LNCaP clone FGC (cell line): ENCODE results near the gene SERPINB13.
A peak's percentile ranks its signal among the peaks of the same experiment; 100 is the strongest.

Source experiments
- DNase-seq: peaks from one replicate; pipeline ENCODE4 v3.0.0-alpha.2; 2011; ENCODE audit warnings: low read depth
- H3K4me3 ChIP-seq: 2 replicates; pipeline ENCODE4 v1.5.1; 2011; ENCODE audit warnings: mild to moderate bottlenecking, low read depth, low read length, control low read depth
- TF ChIP-seq, protein P1 (sequence below): IDR thresholded peaks from 2 replicates; pipeline ENCODE4 v1.5.1; 2012; ENCODE audit warnings: mild to moderate bottlenecking; ENCODE audit not compliant: control insufficient read depth, insufficient read depth; ENCODE audit errors: extremely low read depth

The SERPINB13 gene

DNA sequence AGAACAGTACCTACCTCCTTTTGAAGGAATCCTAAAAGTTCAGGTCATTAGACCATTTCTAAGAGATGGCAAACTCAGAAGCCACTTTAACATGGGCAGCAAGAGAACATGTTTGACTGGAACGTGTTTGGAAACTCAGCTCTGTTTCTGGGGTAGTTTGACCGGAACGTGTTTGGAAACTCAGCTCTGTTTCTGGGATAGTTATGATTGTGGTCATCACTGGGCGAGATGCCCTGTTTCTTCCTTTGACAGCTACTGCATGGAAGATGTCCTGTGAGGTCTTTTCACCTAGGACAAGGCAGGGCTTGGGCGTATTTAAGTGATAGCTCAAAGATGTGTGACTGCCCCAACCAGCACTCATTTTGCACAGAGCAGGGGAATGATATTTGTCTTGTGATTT, 19.9 kb upstream of the SERPINB13 start:
- no peak overlapping the region for H3K4me3 ChIP-seq
- TF ChIP-seq, protein P1, sequence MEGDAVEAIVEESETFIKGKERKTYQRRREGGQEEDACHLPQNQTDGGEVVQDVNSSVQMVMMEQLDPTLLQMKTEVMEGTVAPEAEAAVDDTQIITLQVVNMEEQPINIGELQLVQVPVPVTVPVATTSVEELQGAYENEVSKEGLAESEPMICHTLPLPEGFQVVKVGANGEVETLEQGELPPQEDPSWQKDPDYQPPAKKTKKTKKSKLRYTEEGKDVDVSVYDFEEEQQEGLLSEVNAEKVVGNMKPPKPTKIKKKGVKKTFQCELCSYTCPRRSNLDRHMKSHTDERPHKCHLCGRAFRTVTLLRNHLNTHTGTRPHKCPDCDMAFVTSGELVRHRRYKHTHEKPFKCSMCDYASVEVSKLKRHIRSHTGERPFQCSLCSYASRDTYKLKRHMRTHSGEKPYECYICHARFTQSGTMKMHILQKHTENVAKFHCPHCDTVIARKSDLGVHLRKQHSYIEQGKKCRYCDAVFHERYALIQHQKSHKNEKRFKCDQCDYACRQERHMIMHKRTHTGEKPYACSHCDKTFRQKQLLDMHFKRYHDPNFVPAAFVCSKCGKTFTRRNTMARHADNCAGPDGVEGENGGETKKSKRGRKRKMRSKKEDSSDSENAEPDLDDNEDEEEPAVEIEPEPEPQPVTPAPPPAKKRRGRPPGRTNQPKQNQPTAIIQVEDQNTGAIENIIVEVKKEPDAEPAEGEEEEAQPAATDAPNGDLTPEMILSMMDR = no peak

DNA sequence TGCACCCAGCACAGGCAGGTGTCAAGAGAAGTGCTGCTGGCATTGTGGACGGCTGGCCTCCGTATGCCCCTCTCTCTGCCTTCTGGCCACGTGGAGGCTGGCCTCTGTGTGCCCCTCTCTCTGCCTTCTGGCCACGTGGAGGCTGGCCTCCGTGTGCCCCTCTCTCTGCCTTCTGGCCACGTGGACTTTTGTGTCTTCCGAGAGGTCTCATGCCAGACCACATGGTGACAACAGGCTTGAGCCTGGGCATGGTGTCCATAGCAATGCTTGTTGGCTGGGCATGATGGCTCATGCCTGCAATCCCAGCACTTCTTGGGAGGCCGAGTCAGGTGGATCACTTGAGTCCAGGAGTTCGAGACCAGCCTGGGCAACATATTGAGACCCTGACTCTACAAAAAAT, 19.3 kb upstream of the SERPINB13 start:
- TF ChIP-seq, protein P1 = no peak
- DNase-seq = no peak
- H3K4me3 ChIP-seq = no peak overlapping the region

More for the DNA sequence above, 19.9 kb upstream of the SERPINB13 start:
- no peak for DNase-seq

GRCh38 chr18:63570721-63571120, 16.4 kb upstream of the SERPINB13 start:
- TF ChIP-seq, protein P1 = no peak
- no peak for DNase-seq
- no peak overlapping the region for H3K4me3 ChIP-seq

GRCh38 chr18:63575681-63576080, 11.5 kb upstream of the SERPINB13 start:
- TF ChIP-seq, protein P1 = no peak
- no peak for DNase-seq

GRCh38 chr18:63578357-63578958, 8.7 kb upstream of the SERPINB13 start:
- H3K4me3 ChIP-seq = no peak overlapping the region
- TF ChIP-seq, protein P1 = peak; percentile 77
- DNase-seq = peak; percentile 2

More at GRCh38 chr18:63575681-63576080, 11.5 kb upstream of the SERPINB13 start:
- H3K4me3 ChIP-seq = no peak overlapping the region

- DNase-seq = no peak
- TF ChIP-seq, protein P1 = no peak
- no peak overlapping the region for H3K4me3 ChIP-seq
Measured at GRCh38 chr18:63579616-63580015, 7.5 kb upstream of the SERPINB13 start.

DNA sequence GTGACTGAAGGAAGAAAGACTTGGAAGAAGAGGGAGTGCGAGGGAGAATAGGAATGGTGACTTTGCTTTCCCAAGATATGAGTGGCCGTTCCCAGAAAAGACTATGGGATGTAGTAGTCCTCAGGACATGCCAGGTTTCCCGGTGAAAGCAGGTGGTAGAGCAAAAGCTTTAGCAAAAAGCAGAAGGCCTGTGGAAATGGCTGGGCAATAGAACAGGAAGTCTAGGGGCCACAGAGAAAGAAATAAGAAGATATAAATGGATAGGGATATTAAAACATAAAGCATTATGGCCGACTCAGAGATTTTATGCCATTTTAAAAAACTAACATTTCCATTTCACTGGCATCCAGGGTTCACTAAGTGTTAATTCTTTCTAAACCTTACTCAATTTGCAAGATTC, 1.2 kb upstream of the SERPINB13 start:
- H3K4me3 ChIP-seq = no peak overlapping the region
- DNase-seq = no peak
- TF ChIP-seq, protein P1 = no peak
